ENCODE measurements around the gene MIOX.

- TF ChIP-seq CTCF (conservative IDR thresholded peaks at IDR 0.05) = no peak
- TF ChIP-seq EZH2 (IDR thresholded peaks at IDR 0.05; ENCODE audit: low read depth) = no peak
Measured at GRCh38 chr22:50530877-50531545, 44.4 kb downstream of the MIOX start.

Measured in PC-9 (cell line).